Activated CD4-positive, alpha-beta T cell treated with anti-CD3 and anti-CD28 coated beads for 24 hours (primary cell): ENCODE measurements around the gene RAD50.
"Not testable (repeated sequence)": the region's sequence is repeated elsewhere in the genome, so short reads cannot be mapped to it uniquely, and the experiment has no call there.

Experiments
- DNase-seq, 2 donors: peaks; one replicate each; pipeline ENCODE4 v3.0.0-alpha.2; 2020; ENCODE audit warnings: low read depth in 2 of 2

The RAD50 gene

GRCh38 chr5:132633587-132633986 is 76.8 kb downstream of the RAD50 start:
- not testable (repeated sequence) for DNase-seq

- no peak for DNase-seq
These were observed 79.1 kb downstream of the RAD50 start for GRCh38 chr5:132635873-132636272.

- DNase-seq, result no peak
These were observed 80.5 kb downstream of the RAD50 start for GRCh38 chr5:132637241-132637640.

- DNase-seq, result no peak
These were observed 82.9 kb downstream of the RAD50 start for GRCh38 chr5:132639706-132640130.

- no peak for DNase-seq
These were observed 83.8 kb downstream of the RAD50 start for GRCh38 chr5:132640613-132641012.

- DNase-seq, result peak in 1 of 2 donors; percentile 13
These were observed 84.5 kb downstream of the RAD50 start for GRCh38 chr5:132641241-132641723.

GRCh38 chr5:132641841-132642240 is 85.1 kb downstream of the RAD50 start:
- DNase-seq, result no peak

- DNase-seq, result no peak
These were observed 87.4 kb downstream of the RAD50 start for GRCh38 chr5:132644177-132644576.

- no peak for DNase-seq
These were observed 89.9 kb downstream of the RAD50 start for GRCh38 chr5:132646583-132647266.

- no peak for DNase-seq
These were observed 90.7 kb downstream of the RAD50 start for GRCh38 chr5:132647473-132647872.

- DNase-seq, result no peak
These were observed 91.6 kb downstream of the RAD50 start for GRCh38 chr5:132648355-132648754.

- DNase-seq, result no peak
These were observed 95.2 kb downstream of the RAD50 start for GRCh38 chr5:132651838-132652469.

GRCh38 chr5:132653716-132654115 is 96.9 kb downstream of the RAD50 start:
- no peak for DNase-seq

- peak in 1 of 2 donors; percentile 28 for DNase-seq
These were observed 99.3 kb downstream of the RAD50 start for GRCh38 chr5:132655821-132656773.

- no peak for DNase-seq
These were observed 100.1 kb downstream of the RAD50 start for GRCh38 chr5:132656774-132657355.

GRCh38 chr5:132657676-132658380 is 101.1 kb downstream of the RAD50 start, which contains the start of gene IL13:
Gene IL13 (plus strand): TSS chr5:132658173. CDS start chr5:132658187, 14 bp downstream.
- DNase-seq, result no peak

GRCh38 chr5:132658381-132659302 is 101.9 kb downstream of the RAD50 start:
- no peak for DNase-seq

- no peak for DNase-seq
These were observed 103.1 kb downstream of the RAD50 start for GRCh38 chr5:132659598-132660493.
